ENCODE data around the gene ZNF497. TPM values are rescaled to one million over a fixed set of nuclear protein-coding genes. Genes with fewer than 3 reads are reported as not detected.

The ZNF497 gene
- total and polyA plus RNA-seq, 10 of the 15 experiments (the other 5 are each of a cell fraction or from before 2014, with no cell fraction given) = 0.09 to 0.82 (median 0.28) TPM

DNA sequence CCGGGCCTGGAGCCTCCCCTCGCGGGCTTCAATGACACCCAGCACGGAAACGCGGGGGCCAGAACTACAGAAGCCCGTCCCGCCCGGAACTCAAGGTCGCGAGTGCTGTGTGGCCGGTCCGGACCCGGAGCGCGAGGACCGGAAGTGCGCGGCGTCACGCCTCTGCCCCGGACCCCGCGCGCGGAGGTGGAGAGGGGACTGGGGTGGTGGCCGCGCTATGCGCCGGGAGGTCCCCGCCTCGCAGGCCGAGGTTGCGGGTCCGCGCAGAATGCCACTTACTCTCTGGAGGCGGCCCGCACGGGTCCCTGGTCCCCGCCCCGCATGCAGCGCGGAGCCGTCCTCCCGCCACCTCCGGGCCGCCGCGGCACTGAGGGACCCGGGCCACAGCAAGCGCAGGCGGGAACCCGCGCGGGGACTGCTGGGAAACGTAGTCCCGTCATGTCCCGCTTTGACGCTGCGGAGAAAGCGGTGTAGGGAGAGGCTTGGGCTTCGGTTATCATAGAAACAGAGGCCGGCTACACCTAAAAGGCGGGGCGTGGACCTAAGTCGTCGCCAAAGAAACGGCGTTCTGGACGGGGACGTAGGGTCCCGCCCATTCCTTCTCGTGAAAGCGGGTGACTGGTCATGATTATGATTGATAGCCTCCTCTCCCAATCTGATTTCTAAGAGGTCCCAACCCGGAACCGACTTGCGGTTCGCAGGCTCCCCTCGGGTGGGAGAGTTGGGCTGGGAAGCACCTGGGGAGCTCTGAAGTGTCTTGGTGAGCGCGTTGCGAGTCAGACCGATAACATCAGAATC is 18.3 kb upstream of the ZNF497 start, which contains the start of gene ZNF837:
Gene ZNF837, minus strand, starts transcription at position 369 of the 798 bp plus-strand sequence. CDS start 11,698 bp downstream, outside the sequence.
- RAD21 ChIA-PET (ENCODE audit: unreplicated experiment) = interaction anchor here (0.7 to 2.1 kb wide), 7 partner anchors 17 to 139 kb away, joined by 3 to 11 read pairs (median 5); partner anchors contain the start of genes ZBTB45, ZNF497, ZNF584 and ZSCAN22
- Histone ChIP-seq H3K4me2 (ENCODE audit: control insufficient read depth, insufficient read depth) (peak within 1 kb of the TSS; percentile 99), H3K36me3 (ENCODE audit: control insufficient read depth in 2 of 2, insufficient read depth in 2 of 2, low read length in 1 of 2) (no peaks in the 10 kb centered on the region), H3K27me3 (replicated peaks in 1 of 2; ENCODE audit: control insufficient read depth in 2 of 2, insufficient read depth in 2 of 2, low read length in 1 of 2) (no peaks in the 10 kb centered on the region), H3K4me1 (ENCODE audit: control insufficient read depth, insufficient read depth, low read length) (peaks cover 22% of the 10 kb centered on the region), H3K9ac (ENCODE audit: control insufficient read depth, insufficient read depth, low read length) (peak within 1 kb of the TSS; percentile 80), H3K27ac (ENCODE audit: control insufficient read depth, insufficient read depth) (peak within 1 kb of the TSS; percentile 85), H2AFZ (ENCODE audit: control insufficient read depth, low read depth, low read length) (peak within 1 kb of the TSS; percentile 86), H3K9me3 (replicated peaks; ENCODE audit: control insufficient read depth, insufficient read depth, low read length) (no peaks in the 10 kb centered on the region), H4K20me1 (ENCODE audit: control insufficient read depth, insufficient read depth) (no peaks in the 10 kb centered on the region), H3K79me2 (ENCODE audit: control insufficient read depth, insufficient read depth, low read length) (peaks cover 3% of the 10 kb centered on the region), H3K4me3 (peak within 1 kb of the TSS; percentile 87)
- FAIRE-seq (peak; percentile 99), ATAC-seq (peak; percentile 90), DNase-seq (ENCODE audit: low read depth, low spot score) (peak; percentile 99)
- BruUV-seq (replicated peaks) = no TSS peak
- POLR2A ChIA-PET = interaction anchor here (0.6 to 2.1 kb wide), 10 partner anchors 18 to 569 kb away, joined by 3 to 13 read pairs (median 4); partner anchors contain the start of genes CHMP2A, TRIM28, ZNF497 and ZSCAN22
- SMC1A ChIA-PET (ENCODE audit: uncharacterized antibody, unreplicated experiment) = interaction anchor here (1.1 to 1.4 kb wide), 2 partner anchors 11 to 18 kb away, joined by 3 to 10 read pairs; partner anchors contain the start of gene ZNF497
- CTCF ChIA-PET = interaction anchor here (1.2 to 1.5 kb wide), 2 partner anchors 18 kb away, joined by 4 to 8 read pairs; partner anchors contain the start of gene ZNF497
- 1% methylated on average over 73 of the region's 83 CpGs for WGBS (ENCODE audit: insufficient coverage, insufficient replicate concordance, low lambda C conversion rate, missing lambda C conversion rate)
- in situ Hi-C loops (cut with MboI) = no loop called here
- intact Hi-C loops (cut with micrococcal nuclease; ENCODE audit: unreplicated experiment) = loop anchor here (2.0 kb wide), 3 partner anchors 18 to 138 kb away; partner anchors contain the start of genes ZBTB45, ZNF497 and ZSCAN22
- TF ChIP-seq E2F8 (IDR thresholded peaks at IDR 0.05; ENCODE audit: low read depth, partially characterized antibody) (peak; percentile 54), YBX1 (IDR thresholded peaks at IDR 0.05) (no peak), PBX3 (IDR thresholded peaks at IDR 0.05; ENCODE audit: insufficient replicate concordance, low read depth, low read length) (peak; percentile 99), POLR2A (IDR thresholded peaks at IDR 0.05; ENCODE audit: low read depth, low read length) (peak; percentile 87), EGR1 (IDR thresholded peaks at IDR 0.05; ENCODE audit: borderline replicate concordance in 1 of 2, low read depth in 2 of 2, low read length in 2 of 2) (peak; percentile 85 to 88), MEF2A (IDR thresholded peaks at IDR 0.05; ENCODE audit: insufficient read depth, low read depth, low read length) (no peak), ZNF622 (IDR thresholded peaks at IDR 0.05) (no peak), SMARCA5 (IDR thresholded peaks at IDR 0.05) (peak; percentile 90), CEBPZ (IDR thresholded peaks at IDR 0.05; ENCODE audit: low read depth, low read length) (no peak), FOXK2 (IDR thresholded peaks at IDR 0.05) (peak; percentile 39; the same call in 1 of the 2 replicates)
- TF ChIP-seq, protein P1, sequence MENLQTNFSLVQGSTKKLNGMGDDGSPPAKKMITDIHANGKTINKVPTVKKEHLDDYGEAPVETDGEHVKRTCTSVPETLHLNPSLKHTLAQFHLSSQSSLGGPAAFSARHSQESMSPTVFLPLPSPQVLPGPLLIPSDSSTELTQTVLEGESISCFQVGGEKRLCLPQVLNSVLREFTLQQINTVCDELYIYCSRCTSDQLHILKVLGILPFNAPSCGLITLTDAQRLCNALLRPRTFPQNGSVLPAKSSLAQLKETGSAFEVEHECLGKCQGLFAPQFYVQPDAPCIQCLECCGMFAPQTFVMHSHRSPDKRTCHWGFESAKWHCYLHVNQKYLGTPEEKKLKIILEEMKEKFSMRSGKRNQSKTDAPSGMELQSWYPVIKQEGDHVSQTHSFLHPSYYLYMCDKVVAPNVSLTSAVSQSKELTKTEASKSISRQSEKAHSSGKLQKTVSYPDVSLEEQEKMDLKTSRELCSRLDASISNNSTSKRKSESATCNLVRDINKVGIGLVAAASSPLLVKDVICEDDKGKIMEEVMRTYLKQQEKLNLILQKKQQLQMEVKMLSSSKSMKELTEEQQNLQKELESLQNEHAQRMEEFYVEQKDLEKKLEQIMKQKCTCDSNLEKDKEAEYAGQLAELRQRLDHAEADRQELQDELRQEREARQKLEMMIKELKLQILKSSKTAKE (IDR thresholded peaks at IDR 0.05; ENCODE audit: low read depth, poor library complexity, severe bottlenecking) = no peak

All from GM12878 (cell line).